ENCODE data around the gene SLC44A4.

DNA sequence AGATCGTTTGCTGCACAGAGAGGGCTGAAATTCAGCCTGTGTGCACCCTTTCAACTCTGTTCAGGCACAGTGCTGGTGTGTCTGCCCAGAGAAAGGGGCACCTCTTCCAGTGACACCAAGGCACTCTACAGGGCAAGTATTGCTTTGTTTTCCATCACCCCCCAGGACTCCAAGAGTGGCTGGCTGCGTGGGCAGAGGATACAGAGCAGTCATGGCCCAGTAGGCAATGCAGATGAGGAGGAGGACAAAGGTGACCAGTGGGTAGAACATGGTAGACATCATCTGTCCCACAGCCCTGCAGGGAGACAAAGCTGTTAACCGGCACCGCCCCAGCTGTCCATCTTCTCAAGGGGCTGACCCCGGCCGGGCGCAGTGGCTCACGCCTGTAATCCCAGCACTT is 9.5 kb downstream of the SLC44A4 start:
- TF ChIP-seq, protein P1, sequence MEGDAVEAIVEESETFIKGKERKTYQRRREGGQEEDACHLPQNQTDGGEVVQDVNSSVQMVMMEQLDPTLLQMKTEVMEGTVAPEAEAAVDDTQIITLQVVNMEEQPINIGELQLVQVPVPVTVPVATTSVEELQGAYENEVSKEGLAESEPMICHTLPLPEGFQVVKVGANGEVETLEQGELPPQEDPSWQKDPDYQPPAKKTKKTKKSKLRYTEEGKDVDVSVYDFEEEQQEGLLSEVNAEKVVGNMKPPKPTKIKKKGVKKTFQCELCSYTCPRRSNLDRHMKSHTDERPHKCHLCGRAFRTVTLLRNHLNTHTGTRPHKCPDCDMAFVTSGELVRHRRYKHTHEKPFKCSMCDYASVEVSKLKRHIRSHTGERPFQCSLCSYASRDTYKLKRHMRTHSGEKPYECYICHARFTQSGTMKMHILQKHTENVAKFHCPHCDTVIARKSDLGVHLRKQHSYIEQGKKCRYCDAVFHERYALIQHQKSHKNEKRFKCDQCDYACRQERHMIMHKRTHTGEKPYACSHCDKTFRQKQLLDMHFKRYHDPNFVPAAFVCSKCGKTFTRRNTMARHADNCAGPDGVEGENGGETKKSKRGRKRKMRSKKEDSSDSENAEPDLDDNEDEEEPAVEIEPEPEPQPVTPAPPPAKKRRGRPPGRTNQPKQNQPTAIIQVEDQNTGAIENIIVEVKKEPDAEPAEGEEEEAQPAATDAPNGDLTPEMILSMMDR (IDR thresholded peaks at IDR 0.05; ENCODE audit: low read depth, low read length): no peak
- no peak for TF ChIP-seq EZH2phosphoT487 (IDR thresholded peaks at IDR 0.05; ENCODE audit: low read depth)

Measured in OCI-LY3 (cell line).